Keratinocyte (primary cell): ENCODE data around the gene GDAP1L1. TPM values are rescaled to one million over a fixed set of nuclear protein-coding genes. Genes with fewer than 3 reads are reported as not detected.

Experiments
- DNase-seq: peaks from one replicate; pipeline ENCODE4 v3.0.0-alpha.2; 2011; ENCODE audit warnings: low read depth, missing footprints, low spot score
- FAIRE-seq: peaks from 2 replicates; lab custom pipeline; 2011; peaks lifted over from hg19 to GRCh38; lab: Jason Lieb, UNC
- H2AFZ ChIP-seq: 2 replicates; pipeline ENCODE4 v1.6.0; 2012; ENCODE audit warnings: low read length, control low read depth, inconsistent platforms; ENCODE audit not compliant: control insufficient read depth
- H3K27ac ChIP-seq: 2 replicates; pipeline ENCODE4 v1.5.1; 2011; ENCODE audit warnings: low read length; ENCODE audit not compliant: control insufficient read depth, insufficient read depth
- H3K27me3 ChIP-seq: 3 replicates; pipeline ENCODE4 v1.6.0; 2011; ENCODE audit warnings: low read length; ENCODE audit not compliant: control insufficient read depth, insufficient read depth; ENCODE audit errors: extremely low read depth
- H3K36me3 ChIP-seq, 2 experiments: 2 replicates in 1 of 2; 3 replicates in 1 of 2; pipeline ENCODE4 v1.5.1; 2011; ENCODE audit warnings: low read length in 2 of 2, mild to moderate bottlenecking in 1 of 2; ENCODE audit not compliant: control insufficient read depth in 2 of 2, insufficient read depth in 2 of 2; ENCODE audit errors: extremely low read depth in 1 of 2
- H3K4me1 ChIP-seq: 3 replicates; pipeline ENCODE4 v1.5.1; 2011; ENCODE audit warnings: low read length; ENCODE audit not compliant: control insufficient read depth, insufficient read depth; ENCODE audit errors: extremely low read depth
- H3K4me2 ChIP-seq: 3 replicates; pipeline ENCODE4 v1.6.0; 2011; ENCODE audit warnings: low read depth, low read length; ENCODE audit not compliant: control insufficient read depth, insufficient read depth; ENCODE audit errors: extremely low read depth
- H3K4me3 ChIP-seq, 3 experiments: fragments of 200-600 bp in 1 of 3; sonication (generic) in 1 of 3; 2 replicates in 2 of 3; 3 replicates in 1 of 3; pipeline ENCODE4 v1.5.1; 2011 to 2016; ENCODE audit warnings: low read length in 3 of 3, mild to moderate bottlenecking in 3 of 3, control low read depth in 2 of 3, inconsistent platforms in 1 of 3, low read depth in 1 of 3, mixed read lengths in 1 of 3, mixed run types in 1 of 3, moderate library complexity in 1 of 3; ENCODE audit not compliant: control insufficient read depth in 2 of 3, insufficient read depth in 2 of 3; ENCODE audit errors: extremely low read depth in 1 of 3
- H3K79me2 ChIP-seq: 2 replicates; pipeline ENCODE4 v1.6.0; 2012; ENCODE audit warnings: low read length; ENCODE audit not compliant: control insufficient read depth, insufficient read depth
- H3K9ac ChIP-seq: 3 replicates; pipeline ENCODE4 v1.6.0; 2011; ENCODE audit warnings: low read length; ENCODE audit not compliant: control insufficient read depth, insufficient read depth; ENCODE audit errors: extremely low read depth
- H3K9me1 ChIP-seq: 3 replicates; pipeline ENCODE4 v1.6.0; 2011; ENCODE audit warnings: low read length; ENCODE audit not compliant: control insufficient read depth, insufficient read depth; ENCODE audit errors: extremely low read depth
- H3K9me3 ChIP-seq: 2 replicates; pipeline ENCODE4 v1.5.1; 2012; ENCODE audit warnings: low read depth, low read length; ENCODE audit not compliant: control insufficient read depth
- H4K20me1 ChIP-seq: 3 replicates; pipeline ENCODE4 v1.6.0; 2011; ENCODE audit warnings: low read length; ENCODE audit not compliant: control insufficient read depth, insufficient read depth; ENCODE audit errors: extremely low read depth
- CTCF ChIP-seq, 3 experiments: IDR thresholded peaks in 1 of 3; conservative IDR thresholded peaks in 1 of 3; optimal IDR thresholded peaks in 1 of 3; 2 replicates in 2 of 3; 3 replicates in 1 of 3; pipeline versions ENCODE3 to v1.5.1; 2011; ENCODE audit warnings: low read length in 3 of 3, mild to moderate bottlenecking in 3 of 3, moderate library complexity in 2 of 3, control low read depth in 1 of 3, inconsistent platforms in 1 of 3; ENCODE audit not compliant: insufficient read depth in 2 of 3; ENCODE audit errors: extremely low read depth in 1 of 3
- EZH2 ChIP-seq: IDR thresholded peaks from one replicate; pipeline ENCODE4 v1.6.1; 2012; ENCODE audit warnings: inconsistent platforms, mild to moderate bottlenecking, low read length, moderate library complexity
- dilution Hi-C: fragments of 300-500 bp; cut with MboI; formaldehyde crosslinking; loops from one replicate; pipeline ENCODE4 v1.7.0; 2020; ENCODE audit warnings: low sequenced_read_pairs; ENCODE audit not compliant: extremely low pct_ligation_motif_present
- polyA plus RNA-seq, 5 experiments: library from polyadenylated mRNA; depleted of rRNA in 3 of 5; stranded (reverse) in 3 of 5; stranded (forward) in 1 of 5; unstranded in 1 of 5; fragments of >200 nt; gene quantifications; 1 replicate in 1 of 5; 2 replicates in 3 of 5; 3 replicates in 1 of 5; pipeline versions ENCODE4 v1.2.1 to v1.2.3, GENCODE V29; 2011 to 2012; ENCODE audit warnings: missing spikeins in 2 of 5, low read depth in 1 of 5, low replicate concordance in 1 of 5

GDAP1L1 gene
- polyA plus RNA-seq, 1 donor (not counting 4 experiments of a cell fraction or from before 2014, with no cell fraction given) = not detected

DNA sequence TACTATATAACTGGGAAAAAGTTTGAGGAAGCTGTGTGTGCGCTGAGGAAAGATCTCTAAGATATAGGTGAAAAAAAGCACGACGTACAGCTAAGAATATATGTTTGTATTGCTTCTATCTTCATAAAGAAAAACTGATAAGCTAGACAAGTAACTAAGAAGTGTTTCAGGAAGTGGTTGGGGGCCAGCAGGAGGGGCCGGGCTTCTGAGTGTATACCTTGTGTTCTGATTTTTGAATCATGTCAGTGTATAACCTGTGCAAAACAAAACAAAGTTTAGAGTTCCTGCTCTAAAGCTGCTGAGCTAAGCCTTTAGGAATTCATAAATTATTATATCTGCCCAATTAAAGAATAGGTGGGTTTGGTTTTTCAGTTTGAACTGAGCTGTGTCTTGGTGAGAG is 28.7 kb upstream of the GDAP1L1 start:
- dilution Hi-C loops = loop anchor here (10.0 kb wide), 1 partner anchor 166 kb away; no protein-coding TSS in a partner anchor

GRCh38 chr20:44219170-44219730 is 27.9 kb upstream of the GDAP1L1 start:
- dilution Hi-C loops = loop anchor here (10.0 kb wide), 1 partner anchor 166 kb away; no protein-coding TSS in a partner anchor
- Histone ChIP-seq H3K27me3 (no peaks in the 10 kb centered on the region), H3K79me2 (no peaks in the 10 kb centered on the region), H3K9ac (no peak overlapping the region), H3K4me3 (no peak overlapping the region), H3K4me1 (peaks cover 10% of the 10 kb centered on the region), H3K9me3 (no peaks in the 10 kb centered on the region), H3K4me2 (no peak overlapping the region), H3K36me3 (no peaks in the 10 kb centered on the region), H4K20me1 (no peaks in the 10 kb centered on the region), H2AFZ (no peak overlapping the region), H3K9me1 (no peaks in the 10 kb centered on the region), H3K27ac (no peak overlapping the region)
- TF ChIP-seq CTCF (optimal IDR thresholded peaks at IDR 0.05 in 1 of 3, IDR thresholded peaks at IDR 0.05 in 1 of 3, conservative IDR thresholded peaks at IDR 0.05 in 1 of 3; ENCODE audit: extremely low read depth in 1 of 3, insufficient read depth in 2 of 3, low read length in 3 of 3) (no peak), EZH2 (no peak)
- DNase-seq = no peak
- FAIRE-seq = no peak

More for the DNA sequence above, 28.7 kb upstream of the GDAP1L1 start:
- TF ChIP-seq EZH2 (no peak), CTCF (optimal IDR thresholded peaks at IDR 0.05 in 1 of 3, IDR thresholded peaks at IDR 0.05 in 1 of 3, conservative IDR thresholded peaks at IDR 0.05 in 1 of 3; ENCODE audit: extremely low read depth in 1 of 3, insufficient read depth in 2 of 3, low read length in 3 of 3) (no peak)
- Histone ChIP-seq H3K9ac (no peak overlapping the region), H3K4me1 (peaks cover 10% of the 10 kb centered on the region), H3K4me2 (no peak overlapping the region), H2AFZ (no peak overlapping the region), H3K9me1 (no peaks in the 10 kb centered on the region), H4K20me1 (no peaks in the 10 kb centered on the region), H3K9me3 (no peaks in the 10 kb centered on the region), H3K4me3 (no peak overlapping the region), H3K36me3 (no peaks in the 10 kb centered on the region), H3K79me2 (no peaks in the 10 kb centered on the region), H3K27ac (no peak overlapping the region), H3K27me3 (no peaks in the 10 kb centered on the region)
- no peak for FAIRE-seq
- DNase-seq = no peak
